Measurements from ENCODE around the gene BAD. TPM values are rescaled to one million over a fixed set of nuclear protein-coding genes. Genes with fewer than 3 reads are reported as not detected.

The BAD gene
- total RNA-seq, 2 donors from 2014 or later = 39.2 to 83.8 TPM

- TF ChIP-seq, protein P1, sequence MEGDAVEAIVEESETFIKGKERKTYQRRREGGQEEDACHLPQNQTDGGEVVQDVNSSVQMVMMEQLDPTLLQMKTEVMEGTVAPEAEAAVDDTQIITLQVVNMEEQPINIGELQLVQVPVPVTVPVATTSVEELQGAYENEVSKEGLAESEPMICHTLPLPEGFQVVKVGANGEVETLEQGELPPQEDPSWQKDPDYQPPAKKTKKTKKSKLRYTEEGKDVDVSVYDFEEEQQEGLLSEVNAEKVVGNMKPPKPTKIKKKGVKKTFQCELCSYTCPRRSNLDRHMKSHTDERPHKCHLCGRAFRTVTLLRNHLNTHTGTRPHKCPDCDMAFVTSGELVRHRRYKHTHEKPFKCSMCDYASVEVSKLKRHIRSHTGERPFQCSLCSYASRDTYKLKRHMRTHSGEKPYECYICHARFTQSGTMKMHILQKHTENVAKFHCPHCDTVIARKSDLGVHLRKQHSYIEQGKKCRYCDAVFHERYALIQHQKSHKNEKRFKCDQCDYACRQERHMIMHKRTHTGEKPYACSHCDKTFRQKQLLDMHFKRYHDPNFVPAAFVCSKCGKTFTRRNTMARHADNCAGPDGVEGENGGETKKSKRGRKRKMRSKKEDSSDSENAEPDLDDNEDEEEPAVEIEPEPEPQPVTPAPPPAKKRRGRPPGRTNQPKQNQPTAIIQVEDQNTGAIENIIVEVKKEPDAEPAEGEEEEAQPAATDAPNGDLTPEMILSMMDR (IDR thresholded peaks at IDR 0.05) = no peak
- H3K9me3 ChIP-seq = no peaks in the 10 kb centered on the region
- ATAC-seq (ENCODE audit: insufficient number of reproducible peaks, low FRiP score, low read depth) = no peak
Observed at GRCh38 chr11:64321026-64321425, 36.6 kb upstream of the BAD start.

DNA sequence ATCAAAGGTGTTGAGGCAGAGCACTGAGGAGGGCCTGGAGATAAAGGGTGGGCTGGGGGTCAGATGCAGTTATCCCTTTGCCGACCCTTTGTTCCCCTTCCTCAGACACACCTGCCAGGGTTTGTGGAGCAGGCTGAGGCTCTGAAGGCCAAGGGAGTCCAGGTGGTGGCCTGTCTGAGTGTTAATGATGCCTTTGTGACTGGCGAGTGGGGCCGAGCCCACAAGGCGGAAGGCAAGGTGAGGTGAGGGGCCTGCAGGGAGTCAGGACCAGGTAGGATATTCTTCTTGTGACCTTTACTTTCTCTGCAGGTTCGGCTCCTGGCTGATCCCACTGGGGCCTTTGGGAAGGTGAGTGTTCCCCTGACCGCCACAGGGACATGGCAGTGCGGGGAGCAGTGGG, 36.1 kb upstream of the BAD start:
- Histone ChIP-seq H3K4me3 (no peak overlapping the region), H3K36me3 (peaks cover 7% of the 10 kb centered on the region), H3K27me3 (replicated peaks; ENCODE audit: insufficient read depth) (no peaks in the 10 kb centered on the region), H3K9me3 (no peaks in the 10 kb centered on the region), H3K27ac (no peak overlapping the region), H3K4me1 (ENCODE audit: control insufficient read depth in 1 of 2, low read depth in 2 of 2) (peaks cover 8 to 19% of the 10 kb centered on the region in 2 donors)
- DNase-seq (ENCODE audit: low spot score) (no peak), ATAC-seq (ENCODE audit: insufficient number of reproducible peaks, low FRiP score, low read depth) (no peak)
- TF ChIP-seq, protein P1 (IDR thresholded peaks at IDR 0.05) = no peak

More at GRCh38 chr11:64321026-64321425, 36.6 kb upstream of the BAD start:
- no peak for DNase-seq (ENCODE audit: low spot score)
- H3K4me3 ChIP-seq = no peak overlapping the region
- H3K4me1 ChIP-seq (ENCODE audit: control insufficient read depth in 1 of 2, low read depth in 2 of 2) = peaks cover 8 to 19% of the 10 kb centered on the region in 2 donors
- no peaks in the 10 kb centered on the region for H3K27me3 ChIP-seq (replicated peaks; ENCODE audit: insufficient read depth)
- H3K27ac ChIP-seq = no peak overlapping the region
- peaks cover 7% of the 10 kb centered on the region for H3K36me3 ChIP-seq

- ATAC-seq (ENCODE audit: insufficient number of reproducible peaks, low FRiP score, low read depth) (no peak), DNase-seq (ENCODE audit: low spot score) (no peak)
- TF ChIP-seq, protein P1 (IDR thresholded peaks at IDR 0.05) = no peak
- peak overlapping the region; percentile 79 for H3K4me3 ChIP-seq
- H3K9me3 ChIP-seq = no peaks in the 10 kb centered on the region
- no peaks in the 10 kb centered on the region for H3K27me3 ChIP-seq (replicated peaks; ENCODE audit: insufficient read depth)
- H3K4me1 ChIP-seq (ENCODE audit: control insufficient read depth in 1 of 2, low read depth in 2 of 2) = peaks cover 8 to 19% of the 10 kb centered on the region in 2 donors
- peaks cover 10% of the 10 kb centered on the region for H3K36me3 ChIP-seq
- peak overlapping the region; percentile 97 to 100 for H3K27ac ChIP-seq
Observed at GRCh38 chr11:64318766-64319761, 34.6 kb upstream of the BAD start.

GRCh38 chr11:64317961-64318765, 33.7 kb upstream of the BAD start, which contains the start of gene PRDX5:
Gene PRDX5, plus strand, starts transcription at chr11:64318121. Its CDS starts 95 bp downstream, at chr11:64318216.
- Histone ChIP-seq H3K9me3 (no peaks in the 10 kb centered on the region), H3K27me3 (replicated peaks; ENCODE audit: insufficient read depth) (no peaks in the 10 kb centered on the region), H3K4me1 (ENCODE audit: control insufficient read depth in 1 of 2, low read depth in 2 of 2) (peaks cover 8 to 19% of the 10 kb centered on the region in 2 donors), H3K27ac (peak within 1 kb of the TSS; percentile 97 to 100), H3K36me3 (peaks cover 10% of the 10 kb centered on the region), H3K4me3 (peak within 1 kb of the TSS; percentile 79)
- DNase-seq (ENCODE audit: low spot score) (peak; percentile 90), ATAC-seq (ENCODE audit: insufficient number of reproducible peaks, low FRiP score, low read depth) (peak; percentile 73)
- TF ChIP-seq, protein P1 (IDR thresholded peaks at IDR 0.05) = peak; percentile 13
